Activated naive CD4-positive, alpha-beta T cell treated with anti-CD3 and anti-CD28 coated beads, Interleukin-2, amount 50 U/mL, for 16 hours (primary cell): ENCODE results near the gene PRUNE2.
"Not testable (repeated sequence)": the region's sequence is repeated elsewhere in the genome, so short reads cannot be mapped to it uniquely, and the experiment has no call there.

Source experiments
- DNase-seq: peaks from one replicate; pipeline ENCODE4 v3.0.0-alpha.2; 2020

PRUNE2 gene

DNA sequence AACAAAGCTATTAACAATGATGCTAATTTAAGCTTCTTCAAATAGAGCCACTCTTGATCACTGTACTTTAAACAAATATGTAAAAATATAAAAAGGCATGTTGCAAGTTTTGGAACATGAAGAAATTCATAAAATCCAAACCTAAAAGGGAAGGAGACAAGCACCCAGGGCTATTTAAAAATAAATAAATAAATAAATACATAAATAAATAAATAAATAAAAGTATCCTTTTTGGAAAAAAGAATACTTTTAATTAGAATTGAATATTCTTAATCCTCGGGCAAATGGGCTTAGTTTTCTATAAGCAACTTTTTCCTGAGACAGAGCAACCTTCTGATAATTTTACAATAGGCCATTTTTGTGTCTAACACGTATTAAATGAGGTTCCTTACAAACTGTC, 289.1 kb downstream of the PRUNE2 start:
- DNase-seq: no peak

DNA sequence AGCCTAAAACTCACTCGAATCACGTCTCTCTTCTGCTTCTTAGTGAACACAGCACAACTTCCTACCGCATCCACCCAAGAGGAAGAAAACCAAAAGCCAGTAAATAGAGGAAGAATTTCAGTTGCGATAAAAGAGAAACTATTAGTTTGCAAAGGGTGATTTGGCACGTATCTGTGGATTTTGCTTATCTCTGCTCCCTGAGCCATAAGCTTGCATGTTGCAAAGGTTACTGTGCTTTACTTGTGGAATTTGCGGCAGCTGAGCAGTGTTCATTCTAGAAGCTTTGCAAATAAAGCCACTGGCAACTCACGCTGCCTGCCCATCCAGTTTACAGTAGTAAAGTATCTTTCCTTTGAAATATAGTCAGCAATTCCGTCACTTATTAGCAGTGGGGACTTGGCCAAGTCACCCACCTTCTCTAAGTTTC, 290.7 kb downstream of the PRUNE2 start:
- no peak for DNase-seq

DNA sequence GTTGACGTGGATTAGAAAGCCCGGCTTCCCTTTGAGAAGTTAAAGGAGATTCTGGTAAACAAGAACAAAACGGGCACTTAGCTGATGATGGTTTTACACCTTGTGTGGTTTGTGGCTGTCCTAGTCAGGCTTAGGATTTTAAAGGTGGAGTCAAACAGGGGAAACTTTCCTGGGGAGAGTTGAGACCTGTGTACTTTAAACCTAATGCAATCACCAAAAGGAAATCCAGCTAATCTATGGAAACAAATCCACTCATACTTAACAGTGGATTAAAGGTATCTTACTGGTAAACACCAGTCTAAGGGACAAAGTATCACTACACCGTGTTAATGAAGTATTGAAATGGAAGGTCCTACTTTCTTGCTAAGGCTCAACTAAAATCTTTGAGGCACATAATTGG, 291.9 kb downstream of the PRUNE2 start:
- DNase-seq: no peak

DNA sequence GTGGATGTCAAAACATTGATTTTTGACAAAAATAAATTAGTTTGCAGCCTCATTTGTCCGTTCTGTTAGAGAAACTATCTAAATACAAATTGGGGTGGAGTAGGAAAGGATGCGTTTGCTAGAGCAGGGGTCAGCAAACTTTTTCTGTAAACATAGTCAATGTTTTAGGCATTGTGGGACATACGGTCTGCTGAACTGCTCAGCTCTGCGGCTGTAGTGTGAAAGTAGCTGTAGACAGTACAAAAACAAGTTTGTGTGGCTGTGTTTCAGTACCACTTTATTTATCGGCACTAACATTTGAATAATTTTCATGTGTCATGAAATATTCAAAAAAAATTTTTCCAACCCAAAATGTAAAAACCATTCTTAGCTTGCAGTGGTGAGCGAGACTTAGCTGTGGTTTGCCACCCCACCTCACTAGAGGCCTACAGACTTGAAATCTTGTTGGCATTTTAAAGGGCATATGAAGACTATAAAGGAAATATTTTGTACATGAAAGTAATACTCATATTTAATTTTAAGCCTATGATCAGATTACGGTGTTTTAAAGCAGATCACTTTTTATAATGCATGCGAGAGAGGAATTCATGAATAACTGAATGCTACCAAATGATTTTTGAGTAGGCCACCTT, 292.6 kb downstream of the PRUNE2 start:
- no peak for DNase-seq

DNA sequence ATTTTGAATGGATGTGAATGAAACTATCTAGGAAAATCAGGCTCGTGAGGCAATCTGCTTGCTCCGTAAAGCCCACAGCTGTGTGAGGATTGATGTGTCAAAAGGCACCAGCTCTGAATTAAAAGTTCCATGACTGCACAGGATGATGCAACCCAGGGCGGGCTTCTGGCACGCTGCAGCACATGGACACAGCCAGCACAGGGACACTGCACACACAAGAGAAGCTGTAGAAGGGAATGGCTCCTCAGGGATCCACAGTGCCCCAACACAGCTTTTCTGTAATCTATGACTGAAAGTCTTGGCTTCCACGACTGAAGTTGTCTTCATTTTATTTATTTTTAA, 295.9 kb downstream of the PRUNE2 start:
- no peak for DNase-seq

DNA sequence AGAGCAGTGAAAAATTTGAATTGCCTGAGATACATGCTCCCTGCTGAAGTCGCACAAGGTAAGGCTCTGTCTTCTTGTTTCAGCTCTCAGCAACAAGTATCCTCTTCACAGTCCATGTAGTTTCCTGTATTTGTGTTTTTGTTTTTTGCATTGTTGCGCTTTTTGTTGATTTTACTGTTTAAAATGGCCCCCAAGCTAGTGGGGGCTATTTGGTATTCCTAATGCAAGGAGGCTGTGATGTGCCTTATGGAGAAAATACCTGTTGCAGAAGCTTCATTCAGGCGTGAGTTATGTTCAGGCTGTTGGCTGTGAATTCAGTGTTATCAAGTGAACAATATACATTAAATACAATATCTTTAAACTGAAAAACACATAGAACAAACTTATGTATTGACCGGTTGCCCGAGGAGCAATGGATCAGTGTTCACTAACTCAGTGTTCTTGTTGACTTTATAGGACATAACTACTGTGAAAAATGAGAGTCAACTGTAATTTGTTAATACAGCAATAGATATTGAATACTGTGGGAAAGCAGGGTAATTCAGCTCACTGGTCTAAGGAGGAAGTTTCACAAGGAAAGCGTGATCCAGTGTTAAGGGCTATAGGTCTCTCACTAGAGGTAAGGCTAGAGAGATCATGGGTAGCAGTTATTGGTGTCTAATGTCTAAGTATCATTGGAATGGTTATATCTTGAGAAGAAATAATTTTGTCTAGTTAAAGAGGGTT, 296.5 kb downstream of the PRUNE2 start:
- no peak for DNase-seq

DNA sequence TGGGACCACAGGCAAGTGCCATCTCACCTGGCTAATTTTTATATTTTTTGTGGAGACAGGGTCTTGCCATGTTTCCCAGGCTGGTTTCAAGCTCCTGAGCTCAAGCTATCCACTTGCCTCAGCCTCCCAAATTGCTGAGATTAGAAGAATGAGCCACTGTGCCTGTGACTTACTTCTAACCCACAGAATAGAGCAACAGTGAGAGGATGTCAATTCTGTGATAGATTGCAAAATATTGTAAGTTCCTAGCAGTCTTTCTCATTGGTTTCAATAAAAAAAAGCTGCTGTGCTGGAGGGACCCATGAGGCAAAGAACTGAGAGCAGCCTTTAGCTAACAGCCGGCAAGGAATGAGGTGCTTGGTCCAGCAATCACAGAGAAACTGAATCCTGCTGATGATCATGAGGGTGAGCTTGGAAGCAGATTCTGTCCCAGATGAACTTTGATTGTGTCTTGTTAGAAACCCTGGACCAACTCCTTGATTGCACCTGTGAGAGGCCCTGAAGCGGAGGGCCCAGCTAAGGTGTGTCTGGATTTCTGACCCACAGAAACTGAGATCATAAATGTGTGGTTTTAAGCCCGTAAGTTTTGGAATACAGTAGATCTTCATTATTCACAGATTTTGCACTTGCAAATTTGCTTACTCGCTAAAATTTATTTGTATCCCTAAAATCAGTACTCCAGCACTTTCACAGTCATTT, 297.2 kb downstream of the PRUNE2 start:
- DNase-seq: no peak

DNA sequence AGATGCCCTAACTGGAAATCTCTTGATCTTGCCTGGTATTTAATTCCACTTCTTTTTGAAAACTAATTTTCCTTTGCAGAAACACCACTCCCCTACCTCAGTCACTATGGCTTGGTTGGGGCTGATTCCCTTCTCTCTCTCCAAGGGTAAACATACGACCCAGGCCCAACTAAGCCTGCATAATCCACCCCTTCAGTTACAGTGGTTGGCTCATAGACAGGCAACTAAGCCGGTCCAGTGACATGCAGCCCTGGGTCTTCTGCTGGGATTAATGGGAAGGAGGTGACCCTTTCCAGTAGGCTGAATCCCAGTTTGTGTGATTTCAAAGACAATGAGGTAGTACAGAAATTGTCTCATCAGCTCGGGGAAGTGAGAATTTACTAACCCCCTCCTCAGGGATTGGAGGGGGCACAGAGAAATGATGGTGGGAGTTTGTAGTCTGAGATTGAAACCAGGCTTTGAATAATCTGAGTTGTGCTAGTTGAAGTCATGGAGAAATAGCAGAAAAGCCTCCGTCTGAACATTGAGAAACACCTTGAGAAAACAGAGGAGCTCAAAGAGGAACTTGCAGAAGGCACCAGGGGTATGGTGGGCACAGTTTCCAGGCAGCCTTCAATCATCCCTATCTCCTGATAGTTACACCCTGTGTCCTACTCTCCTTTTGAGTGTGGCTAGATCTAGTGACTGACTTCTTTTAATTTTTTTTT, 298.0 kb downstream of the PRUNE2 start:
- DNase-seq: no peak

DNA sequence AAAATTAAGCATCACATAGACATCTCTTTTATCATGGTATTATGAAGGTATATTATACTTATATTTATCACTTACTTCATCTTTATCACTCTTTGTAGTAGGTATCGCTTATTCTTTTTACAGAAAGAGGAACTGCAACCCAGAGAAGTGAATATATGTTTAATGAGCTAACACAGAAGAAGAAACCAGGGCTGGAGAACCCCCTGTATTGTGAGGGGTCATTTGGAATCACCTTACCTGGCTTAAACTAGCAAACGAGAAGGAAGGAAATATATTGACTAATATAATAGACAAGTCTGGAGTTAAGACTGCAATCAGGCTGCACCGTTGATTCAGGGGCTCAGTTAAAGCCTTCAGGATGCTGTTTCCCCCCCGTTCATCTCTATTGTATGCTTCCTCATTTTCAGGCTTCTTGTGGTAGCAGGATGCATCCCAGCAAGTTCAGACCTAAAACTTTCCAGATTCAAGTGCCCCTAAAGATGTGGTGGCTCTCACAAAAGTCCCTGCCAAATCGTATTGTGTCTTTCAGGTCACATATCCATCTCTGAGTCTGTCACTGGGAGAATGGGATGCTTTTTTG, 300.5 kb downstream of the PRUNE2 start:
- no peak for DNase-seq

DNA sequence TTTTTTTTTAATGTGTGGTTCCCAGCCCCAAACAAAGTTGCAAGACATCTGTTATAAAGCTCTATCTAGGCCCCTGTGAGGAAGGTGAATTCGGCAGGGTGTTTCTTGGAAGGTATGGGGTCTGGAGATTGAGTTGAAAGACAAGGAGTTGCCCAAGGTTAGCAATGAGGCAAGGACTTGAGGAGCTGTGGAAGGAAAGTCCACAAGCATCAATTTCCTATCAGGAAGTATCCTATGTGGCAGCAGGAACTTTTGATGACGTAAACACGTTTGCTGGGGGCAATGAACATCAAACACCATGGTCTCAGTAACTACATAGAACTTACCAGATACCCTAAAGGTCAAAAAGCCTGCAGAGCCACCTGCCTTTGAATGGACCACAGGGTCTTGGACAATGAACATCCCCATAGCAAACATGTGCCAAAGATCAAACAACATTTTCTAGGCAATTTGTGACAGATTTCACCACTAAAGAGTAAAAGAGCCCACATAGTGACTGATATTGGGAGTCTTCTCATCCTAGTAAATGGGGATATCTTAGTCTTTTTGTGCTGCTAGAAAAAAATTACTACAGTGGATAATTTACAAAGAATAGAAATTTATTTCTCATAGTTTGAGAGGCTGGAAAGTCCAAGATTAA, 301.9 kb downstream of the PRUNE2 start:
- no peak for DNase-seq

DNA sequence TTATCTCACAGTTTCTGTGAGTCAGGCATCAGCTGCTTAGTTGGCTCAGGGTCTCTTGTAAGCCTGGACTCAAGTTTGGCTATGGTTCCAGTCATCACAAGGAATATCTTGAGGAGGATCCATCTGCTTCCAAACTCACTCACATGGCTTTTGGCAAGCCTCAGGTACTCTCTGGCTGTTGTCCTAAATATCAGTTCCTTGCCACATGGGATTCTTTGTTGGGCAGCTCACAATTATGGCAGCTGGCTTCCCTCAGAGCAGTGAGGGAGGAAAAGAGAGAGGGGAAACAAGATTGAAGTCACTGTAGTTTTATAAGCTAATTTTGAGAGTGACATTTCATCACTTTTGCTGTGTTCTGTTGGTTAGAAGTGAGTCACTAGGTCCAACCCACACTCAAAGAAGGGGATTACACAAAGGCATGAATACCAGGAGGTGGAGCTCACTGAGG, 302.4 kb downstream of the PRUNE2 start:
- no peak for DNase-seq

DNA sequence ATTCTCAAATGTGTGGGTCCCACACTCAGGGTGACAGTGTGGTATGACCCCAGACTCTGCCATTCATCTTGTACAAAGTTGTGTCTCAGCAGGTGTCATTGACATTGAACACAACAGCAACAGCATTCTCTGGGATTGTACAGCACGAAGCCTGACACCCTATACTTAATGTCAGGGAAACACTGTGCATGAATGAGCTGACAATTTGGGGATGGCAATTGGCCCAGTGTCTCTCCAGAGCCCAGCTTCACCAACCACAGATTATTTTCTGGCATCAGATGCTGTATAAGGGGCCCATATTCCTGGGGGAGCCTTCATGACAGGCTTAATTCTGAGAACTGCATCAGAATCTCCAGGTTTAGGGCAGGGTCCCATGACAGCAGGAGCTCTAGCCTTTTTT, 303.7 kb downstream of the PRUNE2 start:
- no peak for DNase-seq

DNA sequence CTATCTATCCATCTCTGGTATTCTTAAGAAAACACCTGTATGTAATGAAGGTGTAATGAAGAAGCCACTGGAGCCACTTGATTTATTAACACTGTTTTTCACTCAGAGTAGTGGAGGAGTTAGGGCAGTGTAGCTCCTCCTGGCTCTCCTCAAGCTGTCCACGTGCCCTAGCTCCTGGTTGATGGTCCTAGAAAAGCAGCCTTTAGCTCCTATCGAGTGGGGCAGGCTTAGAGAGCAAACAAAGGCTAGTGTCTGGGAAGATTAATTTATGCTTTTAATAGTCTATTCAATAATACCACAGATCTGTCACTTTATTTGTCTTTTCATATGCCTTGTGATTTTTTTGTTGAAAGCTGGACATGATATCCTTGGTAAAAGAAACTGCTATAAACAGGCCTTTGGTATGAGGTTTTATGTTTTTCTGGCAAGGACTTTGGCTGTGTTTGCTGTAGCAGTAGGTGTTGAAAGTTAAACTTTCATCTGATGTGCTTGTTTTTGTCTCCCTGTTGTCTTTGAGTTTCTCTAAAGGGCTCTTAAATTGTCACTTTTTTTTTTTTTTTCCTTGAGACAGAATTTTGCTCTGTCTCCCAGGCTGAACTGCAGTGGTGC, 305.8 kb downstream of the PRUNE2 start:
- DNase-seq: no peak

DNA sequence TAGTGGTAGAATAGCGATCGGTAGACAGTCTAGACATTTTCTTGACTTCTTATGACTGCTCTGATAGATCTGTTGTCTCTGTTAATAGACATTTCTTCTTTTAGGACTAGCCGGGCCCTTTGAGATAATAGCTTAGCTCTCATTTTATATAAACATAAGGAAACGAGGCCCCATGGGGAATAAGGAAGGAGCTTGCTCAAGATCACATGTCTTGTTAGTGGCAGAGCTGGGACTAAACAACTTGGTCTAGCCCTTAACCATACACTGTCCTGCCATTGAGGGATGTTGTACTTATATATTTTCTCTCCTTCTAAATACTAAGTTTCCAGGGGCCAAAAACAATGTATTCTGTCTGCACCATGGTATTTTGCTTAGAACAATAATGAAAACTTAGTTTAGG, 306.9 kb downstream of the PRUNE2 start:
- no peak for DNase-seq

DNA sequence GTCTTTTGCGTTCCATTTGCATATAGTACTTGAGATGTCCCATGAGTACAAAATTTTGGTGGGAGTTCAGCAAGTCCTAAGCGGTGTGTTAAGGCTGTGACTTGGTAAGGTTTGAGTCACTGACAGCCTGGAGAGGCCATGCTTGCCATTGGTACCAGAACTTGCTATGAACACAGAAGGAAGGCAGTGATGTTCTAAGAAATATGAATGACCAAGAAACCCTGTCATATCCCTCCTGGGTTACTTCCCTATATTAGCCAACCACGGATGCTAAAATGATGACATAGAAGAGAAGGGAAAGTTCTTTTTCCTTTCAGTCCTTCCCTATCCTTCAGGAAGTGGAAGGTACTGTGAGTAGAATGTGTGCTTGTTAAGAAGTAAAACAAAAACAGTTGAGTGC, 310.3 kb downstream of the PRUNE2 start:
- no peak for DNase-seq

DNA sequence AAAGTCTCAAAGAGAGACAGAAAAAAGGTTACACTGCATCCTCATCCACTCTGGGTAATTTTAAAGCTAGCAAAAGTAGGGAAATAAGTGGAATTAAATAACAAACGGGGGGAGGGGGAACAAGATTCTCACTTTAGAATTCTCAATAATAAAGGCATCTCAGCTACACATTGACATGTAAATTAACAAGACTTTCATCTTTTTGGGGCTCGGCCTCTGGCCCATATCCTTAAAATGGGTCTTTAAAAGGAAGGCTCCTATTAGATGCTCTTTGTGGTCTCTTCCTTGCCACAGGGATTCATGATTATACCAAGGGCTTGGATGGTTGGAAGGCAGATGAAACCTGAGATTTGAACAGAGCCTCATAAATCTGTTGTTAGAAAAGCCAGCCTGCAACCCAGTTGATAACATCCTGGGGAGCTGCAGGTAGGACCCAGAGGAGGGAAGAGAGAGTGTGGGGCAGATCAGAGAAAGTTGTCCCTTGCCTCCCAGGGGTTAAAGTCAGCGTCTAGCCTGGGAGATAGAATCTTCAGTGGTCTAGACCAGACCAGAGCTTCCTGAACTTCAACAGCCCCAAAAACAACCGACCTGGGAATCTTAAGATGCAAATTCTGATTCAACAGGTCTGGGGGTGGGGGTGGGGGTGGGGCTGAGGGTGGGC, 311.0 kb downstream of the PRUNE2 start:
- DNase-seq: no peak

DNA sequence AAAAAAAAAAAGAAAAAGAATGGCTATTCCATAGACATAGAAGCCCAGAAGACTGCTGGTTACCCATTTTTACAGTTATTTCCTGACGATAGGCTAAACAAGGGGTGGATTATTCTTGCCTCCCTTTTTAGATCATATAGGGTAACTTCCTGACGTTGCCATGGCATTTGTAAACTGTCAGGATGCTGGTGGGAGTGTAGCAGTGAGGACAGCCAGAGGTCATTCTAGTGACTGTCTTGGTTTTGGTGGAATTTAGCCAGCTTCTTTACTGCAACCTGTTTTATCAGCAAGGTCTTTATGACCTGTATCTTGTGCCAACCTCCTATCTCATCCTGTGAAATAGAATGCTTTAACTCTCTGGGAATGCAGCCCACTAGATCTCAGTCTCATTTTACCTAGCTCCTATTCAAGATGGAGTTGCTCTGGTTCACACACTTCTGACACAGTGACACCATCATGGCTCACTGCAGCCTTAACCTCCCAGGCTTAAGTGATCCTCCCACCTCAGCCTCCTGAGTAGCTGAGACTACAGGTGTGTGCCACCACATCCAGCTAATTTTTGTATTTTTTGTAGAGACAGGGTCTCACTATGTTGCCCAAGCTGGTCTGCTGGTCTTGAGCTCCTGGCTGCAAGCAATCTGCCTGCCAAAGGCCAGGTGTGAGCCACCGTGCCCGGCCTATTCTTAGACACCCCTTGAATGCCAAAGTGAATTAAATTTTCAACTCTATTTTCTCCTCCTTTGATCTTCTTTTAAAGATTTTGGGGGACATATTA, 311.8 kb downstream of the PRUNE2 start:
- not testable (repeated sequence) for DNase-seq

DNA sequence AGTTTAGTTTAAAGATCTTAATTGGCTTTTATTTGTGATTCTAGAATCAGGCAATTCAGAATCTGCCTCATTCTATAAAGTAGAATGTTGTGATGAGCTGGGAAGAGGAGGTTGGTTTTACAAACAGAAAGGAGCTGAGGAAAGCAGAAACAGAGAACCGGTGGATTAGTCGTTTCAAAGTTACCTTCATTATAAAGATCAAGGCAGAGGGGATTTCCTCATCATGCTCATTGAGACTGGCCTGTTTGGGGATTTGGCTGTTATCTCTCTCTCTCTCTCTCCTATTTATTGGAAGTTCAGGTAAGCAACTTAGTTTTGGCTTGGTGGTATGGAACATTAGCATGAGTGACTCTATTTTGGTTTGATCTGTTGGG, 313.0 kb downstream of the PRUNE2 start:
- DNase-seq: no peak

DNA sequence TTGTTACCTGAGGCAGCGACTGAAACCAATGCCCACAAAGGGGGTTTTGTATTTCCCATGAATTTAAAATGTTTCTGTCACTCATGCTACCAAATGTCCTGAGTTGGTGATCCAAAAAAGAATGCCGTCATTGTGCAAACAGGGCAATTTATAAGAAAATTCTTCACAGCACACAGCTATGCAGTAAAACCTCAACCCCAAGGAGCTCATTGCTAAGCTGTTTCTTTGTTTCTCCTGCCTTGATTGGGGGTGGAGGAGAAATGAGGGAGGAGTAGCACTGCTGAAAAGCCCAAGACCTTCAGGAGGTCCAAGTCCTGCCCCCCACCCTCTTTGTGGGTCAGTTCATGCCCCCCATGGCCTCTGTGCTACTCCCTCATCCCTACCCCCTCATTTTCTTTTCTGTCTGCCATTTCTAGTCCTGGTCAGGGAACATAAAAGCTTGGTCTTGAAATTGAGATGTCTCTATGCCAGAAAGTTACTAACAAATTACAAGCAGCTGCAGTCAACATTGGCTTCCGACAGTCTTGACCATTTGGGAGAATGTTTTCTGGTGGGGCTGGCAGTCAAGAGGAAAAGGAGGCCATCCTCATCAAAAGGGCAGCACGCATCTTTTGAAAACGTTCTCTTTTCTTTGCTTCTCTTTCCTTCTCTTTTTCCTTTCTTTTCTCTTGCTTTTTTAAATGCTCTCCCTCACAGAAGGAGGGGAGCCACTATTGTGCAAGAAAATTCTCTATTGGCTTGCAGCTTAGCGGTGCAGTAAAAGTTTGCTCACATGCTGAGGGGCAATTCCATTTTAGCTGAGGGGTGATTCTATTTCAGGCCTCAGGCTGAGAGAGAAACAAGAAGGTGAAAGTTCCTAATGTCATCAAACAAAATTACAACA, 313.6 kb downstream of the PRUNE2 start:
- no peak for DNase-seq
